IMR-90 (cell line): ENCODE measurements around the gene EPHB1.

Experiments used
- CTCF ChIP-seq: conservative IDR thresholded peaks from 2 replicates; pipeline ENCODE4 v1.5.1; 2012; ENCODE audit warnings: mild to moderate bottlenecking, low read depth, low read length, improper control_type of control experiment
- MAFK ChIP-seq: IDR thresholded peaks from 2 replicates; pipeline ENCODE4 v1.6.1; 2012; ENCODE audit warnings: low read depth, low read length, improper control_type of control experiment
- POLR2A ChIP-seq: IDR thresholded peaks from 2 replicates; pipeline ENCODE4 v1.6.1; 2012; ENCODE audit warnings: mild to moderate bottlenecking, low read depth, low read length
- RFX5 ChIP-seq: IDR thresholded peaks from 2 replicates; pipeline ENCODE4 v1.8.0; 2012; ENCODE audit warnings: low read depth, mild to moderate bottlenecking, low read length, moderate library complexity

GRCh38 chr3:135272026-135272669, 477.1 kb downstream of the EPHB1 start:
- no peak for TF ChIP-seq RFX5
- TF ChIP-seq CTCF, result no peak
- no peak for TF ChIP-seq POLR2A
- no peak for TF ChIP-seq MAFK
